GM12875 (cell line): ENCODE data around the gene SAMD4A.

Source experiments
- H3K4me3 ChIP-seq: one replicate; pipeline ENCODE4 v1.5.1; 2011; ENCODE audit warnings: low read depth, low read length, control low read depth
- TF ChIP-seq, protein P1 (sequence below): IDR thresholded peaks from 2 replicates; pipeline ENCODE4 v1.5.1; 2011; ENCODE audit warnings: low read depth, mild to moderate bottlenecking, control low read depth, inconsistent platforms, low read length, moderate library complexity, borderline replicate concordance; ENCODE audit not compliant: insufficient read depth

SAMD4A gene

GRCh38 chr14:54767139-54767431 lies 200.2 kb downstream of the SAMD4A start:
- TF ChIP-seq, protein P1, sequence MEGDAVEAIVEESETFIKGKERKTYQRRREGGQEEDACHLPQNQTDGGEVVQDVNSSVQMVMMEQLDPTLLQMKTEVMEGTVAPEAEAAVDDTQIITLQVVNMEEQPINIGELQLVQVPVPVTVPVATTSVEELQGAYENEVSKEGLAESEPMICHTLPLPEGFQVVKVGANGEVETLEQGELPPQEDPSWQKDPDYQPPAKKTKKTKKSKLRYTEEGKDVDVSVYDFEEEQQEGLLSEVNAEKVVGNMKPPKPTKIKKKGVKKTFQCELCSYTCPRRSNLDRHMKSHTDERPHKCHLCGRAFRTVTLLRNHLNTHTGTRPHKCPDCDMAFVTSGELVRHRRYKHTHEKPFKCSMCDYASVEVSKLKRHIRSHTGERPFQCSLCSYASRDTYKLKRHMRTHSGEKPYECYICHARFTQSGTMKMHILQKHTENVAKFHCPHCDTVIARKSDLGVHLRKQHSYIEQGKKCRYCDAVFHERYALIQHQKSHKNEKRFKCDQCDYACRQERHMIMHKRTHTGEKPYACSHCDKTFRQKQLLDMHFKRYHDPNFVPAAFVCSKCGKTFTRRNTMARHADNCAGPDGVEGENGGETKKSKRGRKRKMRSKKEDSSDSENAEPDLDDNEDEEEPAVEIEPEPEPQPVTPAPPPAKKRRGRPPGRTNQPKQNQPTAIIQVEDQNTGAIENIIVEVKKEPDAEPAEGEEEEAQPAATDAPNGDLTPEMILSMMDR: no peak
- H3K4me3 ChIP-seq: no peak overlapping the region

- TF ChIP-seq, protein P1: no peak
- H3K4me3 ChIP-seq: no peak overlapping the region
Observed at GRCh38 chr14:54767450-54767849, 200.5 kb downstream of the SAMD4A start.

DNA sequence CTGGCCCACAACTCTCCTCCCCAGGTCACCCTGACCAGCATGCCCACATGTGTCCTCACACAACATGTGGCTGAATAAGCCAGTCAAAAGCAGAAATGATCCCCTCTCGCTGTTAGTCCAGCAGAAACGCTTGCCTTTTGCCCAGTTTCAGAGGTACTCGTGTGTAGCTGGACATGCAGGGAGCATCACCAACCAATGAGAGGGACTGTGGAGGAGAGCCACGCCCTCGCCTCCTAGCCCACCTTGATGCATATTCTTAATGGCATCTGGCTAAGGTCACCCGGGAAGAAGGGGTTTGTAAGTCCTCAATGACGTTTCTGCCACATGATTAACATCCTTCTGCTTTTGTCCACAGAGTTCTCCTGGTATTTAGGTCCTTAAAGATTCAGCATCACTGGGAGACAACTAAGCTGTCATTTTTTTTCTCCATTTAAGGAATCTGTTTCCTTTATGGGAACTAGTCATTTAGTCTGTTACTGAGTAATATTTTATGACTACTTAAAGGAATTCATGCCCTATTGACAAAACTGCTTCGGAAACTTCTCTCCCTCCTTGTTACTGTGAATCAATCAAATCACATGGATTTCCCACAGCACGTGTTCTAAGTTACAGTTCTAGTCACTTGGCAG lies 201.7 kb downstream of the SAMD4A start:
- TF ChIP-seq, protein P1: no peak

GRCh38 chr14:54769951-54770863 lies 203.3 kb downstream of the SAMD4A start:
- TF ChIP-seq, protein P1: no peak
- H3K4me3 ChIP-seq: no peak overlapping the region

More for the DNA sequence above, 201.7 kb downstream of the SAMD4A start:
- no peak overlapping the region for H3K4me3 ChIP-seq

- no peak overlapping the region for H3K4me3 ChIP-seq
- TF ChIP-seq, protein P1: no peak
Observed at GRCh38 chr14:54771411-54772027, 204.6 kb downstream of the SAMD4A start.

GRCh38 chr14:54772451-54772881 lies 205.5 kb downstream of the SAMD4A start:
- TF ChIP-seq, protein P1: no peak
- H3K4me3 ChIP-seq: no peak overlapping the region
